IMR-90 (cell line): Measurements from ENCODE around the gene GPR183. TPM values are rescaled to one million over a fixed set of nuclear protein-coding genes. Genes with fewer than 3 reads are reported as not detected.

Experiments used
- ATAC-seq: fragments of 200-7000 bp; cut with Tn5 transposase; 2 replicates; pipeline ENCODE4 v1.9.1; 2020; ENCODE audit warnings: low read depth, mild to moderate bottlenecking, moderate library complexity
- BruUV-seq: library from RNA; stranded (reverse); fragments of 400-500 nt; replicated peaks from 2 replicates; lab custom pipeline; 2021; lab: Mats Ljungman, UMichigan
- CTCF ChIA-PET: fragments of 300-600 bp; formaldehyde crosslinking; extraction: SDS; loops from one replicate; lab custom pipeline; 2021; ENCODE audit warnings: antibody characterized with exemption; lab: Yijun Ruan, JAX
- POLR2A ChIA-PET: fragments of 300-600 bp; sonication (Branson Sonifier 250); formaldehyde crosslinking; loops from one replicate; lab custom pipeline; 2022; ENCODE audit warnings: antibody characterized with exemption; ENCODE audit not compliant: unreplicated experiment; lab: Charles Lee
- DNase-seq: peaks from one replicate; pipeline ENCODE4 v3.0.0; 2013
- H2AFZ ChIP-seq: replicated peaks from 2 replicates; pipeline ENCODE3; 2013; ENCODE audit warnings: low read length, mild to moderate bottlenecking; ENCODE audit not compliant: poor library complexity
- H2AK5ac ChIP-seq: 2 replicates; pipeline ENCODE4 v1.6.1; 2013; ENCODE audit warnings: low read depth, low read length, inconsistent platforms
- H2AK9ac ChIP-seq: replicated peaks from 2 replicates; pipeline ENCODE3; 2013; ENCODE audit warnings: mild to moderate bottlenecking, low read depth, low read length, moderate library complexity; ENCODE audit not compliant: poor library complexity
- H2BK120ac ChIP-seq: 2 replicates; pipeline ENCODE4 v1.6.1; 2013; ENCODE audit warnings: low read depth, low read length, inconsistent platforms
- H2BK15ac ChIP-seq: 3 replicates; pipeline ENCODE4 v1.6.1; 2013; ENCODE audit warnings: low read depth, low read length, inconsistent platforms
- H2BK20ac ChIP-seq: 2 replicates; pipeline ENCODE4 v1.6.1; 2013; ENCODE audit warnings: low read depth, mild to moderate bottlenecking, inconsistent platforms, low read length, moderate library complexity
- H2BK5ac ChIP-seq: 2 replicates; pipeline ENCODE4 v1.6.1; 2013; ENCODE audit warnings: mild to moderate bottlenecking, low read depth, low read length, inconsistent platforms; ENCODE audit not compliant: poor library complexity, severe bottlenecking
- H3K14ac ChIP-seq: replicated peaks from 2 replicates; pipeline ENCODE4 v1.6.1; 2013; ENCODE audit warnings: low read depth, low read length, inconsistent platforms
- H3K18ac ChIP-seq: 2 replicates; pipeline ENCODE4 v1.6.1; 2013; ENCODE audit warnings: low read depth, low read length, control low read depth
- H3K23ac ChIP-seq: 2 replicates; pipeline ENCODE4 v1.6.1; 2013; ENCODE audit warnings: low read depth, low read length, inconsistent platforms
- H3K27ac ChIP-seq: 2 replicates; pipeline ENCODE4 v1.5.1; 2013; ENCODE audit warnings: mild to moderate bottlenecking, control low read depth, low read length; ENCODE audit not compliant: insufficient read depth
- H3K27me3 ChIP-seq: 2 replicates; pipeline ENCODE4 v1.6.1; 2013; ENCODE audit warnings: low read length; ENCODE audit not compliant: control insufficient read depth, insufficient read depth
- H3K36me3 ChIP-seq: 2 replicates; pipeline ENCODE4 v1.6.1; 2013; ENCODE audit warnings: low read length, mixed read lengths; ENCODE audit not compliant: control insufficient read depth, insufficient read depth
- H3K4ac ChIP-seq: 2 replicates; pipeline ENCODE4 v1.6.1; 2013; ENCODE audit warnings: low read depth, low read length, inconsistent platforms
- H3K4me1 ChIP-seq: 2 replicates; pipeline ENCODE4 v1.6.1; 2013; ENCODE audit warnings: low read length, mixed read lengths; ENCODE audit not compliant: control insufficient read depth, insufficient read depth
- H3K4me2 ChIP-seq: 2 replicates; pipeline ENCODE4 v1.6.1; 2013; ENCODE audit warnings: low read depth, mild to moderate bottlenecking, control low read depth, low read length, moderate library complexity
- H3K4me3 ChIP-seq: 2 replicates; pipeline ENCODE4 v1.5.1; 2013; ENCODE audit warnings: low read depth, mild to moderate bottlenecking, control low read depth, low read length, moderate library complexity; ENCODE audit not compliant: insufficient read depth
- H3K56ac ChIP-seq: 2 replicates; pipeline ENCODE4 v1.6.1; 2013; ENCODE audit warnings: low read length, inconsistent platforms; ENCODE audit not compliant: insufficient read depth; ENCODE audit errors: extremely low read depth
- H3K79me1 ChIP-seq, 2 experiments: 2 replicates each; pipeline ENCODE4 v1.6.1; 2013; ENCODE audit warnings: low read length in 2 of 2, inconsistent platforms in 1 of 2, low read depth in 1 of 2
- H3K9ac ChIP-seq: 2 replicates; pipeline ENCODE4 v1.6.1; 2013; ENCODE audit warnings: low read depth, low read length, control low read depth
- H3K9me1 ChIP-seq: 2 replicates; pipeline ENCODE4 v1.6.1; 2013; ENCODE audit warnings: low read length, inconsistent platforms; ENCODE audit not compliant: insufficient read depth
- H3K9me3 ChIP-seq: 2 replicates; pipeline ENCODE4 v1.6.1; 2013; ENCODE audit warnings: low read length; ENCODE audit not compliant: control insufficient read depth, insufficient read depth
- H4K20me1 ChIP-seq: 2 replicates; pipeline ENCODE4 v1.6.1; 2013; ENCODE audit warnings: low read length, inconsistent platforms; ENCODE audit not compliant: insufficient read depth
- H4K5ac ChIP-seq: 2 replicates; pipeline ENCODE4 v1.6.1; 2013; ENCODE audit warnings: mild to moderate bottlenecking, low read depth, low read length, control low read depth
- H4K8ac ChIP-seq, 2 experiments: 2 replicates each; pipeline ENCODE4 v1.6.1; 2013; ENCODE audit warnings: low read depth in 2 of 2, low read length in 2 of 2, control low read depth in 1 of 2, inconsistent platforms in 1 of 2
- H4K91ac ChIP-seq: 2 replicates; pipeline ENCODE4 v1.6.1; 2013; ENCODE audit warnings: low read depth, low read length, inconsistent platforms; ENCODE audit not compliant: insufficient read depth
- BHLHE40 ChIP-seq: fragments of 150-350 bp; IDR thresholded peaks from 2 replicates; pipeline ENCODE4 v1.6.1; 2016; ENCODE audit warnings: mild to moderate bottlenecking, low read depth, low read length
- CEBPB ChIP-seq: IDR thresholded peaks from 2 replicates; pipeline ENCODE4 v1.6.1; 2012; ENCODE audit warnings: low read depth, low read length, improper control_type of control experiment
- CHD1 ChIP-seq: IDR thresholded peaks from 2 replicates; pipeline ENCODE4 v1.6.1; 2012; ENCODE audit warnings: low read depth, low read length, improper control_type of control experiment
- CTCF ChIP-seq: conservative IDR thresholded peaks from 2 replicates; pipeline ENCODE4 v1.5.1; 2012; ENCODE audit warnings: mild to moderate bottlenecking, low read depth, low read length, improper control_type of control experiment
- ELK1 ChIP-seq: fragments of 150-350 bp; IDR thresholded peaks from 2 replicates; pipeline ENCODE4 v1.6.1; 2016; ENCODE audit warnings: low read depth, mild to moderate bottlenecking, low read length, moderate library complexity, borderline replicate concordance
- FOS ChIP-seq: fragments of 150-350 bp; IDR thresholded peaks from 2 replicates; pipeline ENCODE4 v1.6.1; 2016; ENCODE audit warnings: low read depth, low read length
- MAFK ChIP-seq: IDR thresholded peaks from 2 replicates; pipeline ENCODE4 v1.6.1; 2012; ENCODE audit warnings: low read depth, low read length, improper control_type of control experiment
- MAZ ChIP-seq: IDR thresholded peaks from 2 replicates; pipeline ENCODE4 v1.6.1; 2012; ENCODE audit warnings: low read depth, mild to moderate bottlenecking, low read length, improper control_type of control experiment, moderate library complexity, borderline replicate concordance
- MXI1 ChIP-seq: IDR thresholded peaks from 2 replicates; pipeline ENCODE4 v1.6.1; 2012; ENCODE audit warnings: low read depth, mild to moderate bottlenecking, low read length, moderate library complexity, borderline replicate concordance
- NFE2L2 ChIP-seq: fragments of 150-350 bp; IDR thresholded peaks from 2 replicates; pipeline ENCODE4 v1.6.1; 2016; ENCODE audit warnings: low read depth, mild to moderate bottlenecking, low read length
- POLR2A ChIP-seq: IDR thresholded peaks from 2 replicates; pipeline ENCODE4 v1.6.1; 2012; ENCODE audit warnings: mild to moderate bottlenecking, low read depth, low read length
- RAD21 ChIP-seq: IDR thresholded peaks from 2 replicates; pipeline ENCODE4 v1.6.1; 2012; ENCODE audit warnings: low read length, improper control_type of control experiment
- RCOR1 ChIP-seq: IDR thresholded peaks from 2 replicates; pipeline ENCODE4 v1.6.1; 2012; ENCODE audit warnings: mild to moderate bottlenecking, low read length, improper control_type of control experiment; ENCODE audit not compliant: insufficient replicate concordance
- RFX5 ChIP-seq: IDR thresholded peaks from 2 replicates; pipeline ENCODE4 v1.8.0; 2012; ENCODE audit warnings: low read depth, mild to moderate bottlenecking, low read length, moderate library complexity
- SMC3 ChIP-seq: fragments of 150-350 bp; IDR thresholded peaks from 2 replicates; pipeline ENCODE4 v1.6.1; 2016; ENCODE audit warnings: low read depth, mild to moderate bottlenecking, antibody characterized with exemption, low read length, moderate library complexity
- USF2 ChIP-seq: fragments of 150-350 bp; IDR thresholded peaks from 2 replicates; pipeline ENCODE4 v1.6.1; 2017; ENCODE audit warnings: mild to moderate bottlenecking, antibody characterized with exemption, low read length, low read depth
- WGBS, 2 experiments: methylation state at CpG; one replicate each; pipeline versions ENCODE4 v1.1.5 to v1.1.7; 2013; ENCODE audit warnings: missing lambda C conversion rate in 2 of 2; ENCODE audit not compliant: insufficient read length in 1 of 2; ENCODE audit errors: extremely low coverage in 2 of 2; 5-methylcytosine and 5-hydroxymethylcytosine counted together
- dilution Hi-C: fragments of 300-500 bp; cut with HindIII; formaldehyde crosslinking; loops from one replicate; pipeline ENCODE4 v1.14.3; 2018; ENCODE audit warnings: low sequenced_read_pairs; ENCODE audit not compliant: unreplicated experiment
- in situ Hi-C: fragments of 300-500 bp; cut with MboI; formaldehyde crosslinking; loops from 3 replicates; pipeline ENCODE4 v1.14.3; 2019; ENCODE audit warnings: low sequenced_read_pairs, inconsistent platforms, mixed read lengths
- intact Hi-C: fragments of 100-400 bp; cut with micrococcal nuclease; formaldehyde crosslinking; loops from 2 replicates; pipeline ENCODE4 v1.10.0; 2022
- polyA plus RNA-seq, 3 experiments: library from polyadenylated mRNA; depleted of rRNA; stranded (reverse); fragments of >200 nt; gene quantifications; 2 replicates each; pipeline ENCODE4 v1.2.3, GENCODE V29; 2012; ENCODE audit warnings: low replicate concordance in 1 of 3
- total RNA-seq: library from RNA; depleted of rRNA; stranded (reverse); fragments of >200 nt; gene quantifications from 2 replicates; pipeline ENCODE4 v1.2.3, GENCODE V29; 2012

The GPR183 gene
- total and polyA plus RNA-seq, 2 of the 4 experiments (the other 2 are of a cell fraction) = 0.18 to 0.31 TPM

- Histone ChIP-seq H4K91ac (no peak overlapping the region), H3K9me3 (no peaks in the 10 kb centered on the region), H3K79me1 (peaks cover 3 to 9% of the 10 kb centered on the region in 2 experiments; a peak in 2 of 4 replicates), H3K18ac (no peak overlapping the region), H2AFZ (no peak overlapping the region), H3K36me3 (no peaks in the 10 kb centered on the region), H3K27ac (no peak overlapping the region), H4K20me1 (no peaks in the 10 kb centered on the region; the same call in 1 of the 2 replicates), H3K14ac (no peak overlapping the region), H3K4me2 (no peak overlapping the region), H3K56ac (no peak overlapping the region), H2BK120ac (no peak overlapping the region), H3K9ac (no peak overlapping the region), H2BK20ac (no peak overlapping the region), H4K8ac (no peak overlapping the region), H2AK5ac (no peak overlapping the region), H3K27me3 (no peaks in the 10 kb centered on the region), H3K4me3 (no peak overlapping the region), H2BK15ac (no peak overlapping the region), H3K4me1 (peaks cover 3% of the 10 kb centered on the region; the same call in 1 of the 2 replicates), H2BK5ac (no peak overlapping the region), H2AK9ac (no peak overlapping the region), H3K23ac (no peak overlapping the region), H3K9me1 (no peaks in the 10 kb centered on the region), H4K5ac (no peak overlapping the region), H3K4ac (no peak overlapping the region)
- DNase-seq (no peak), ATAC-seq (no peak)
- no CpG with 5 or more reads among the region's 5 CpGs for WGBS, 2 experiments
- POLR2A ChIA-PET = no interaction called here
- intact Hi-C loops (no loop called here), in situ Hi-C loops (no loop called here), dilution Hi-C loops (no loop called here)
- no peak for TF ChIP-seq BHLHE40
- TF ChIP-seq ELK1 = no peak
- no peak for TF ChIP-seq CHD1
- TF ChIP-seq CEBPB = no peak
- TF ChIP-seq MAFK = no peak
- TF ChIP-seq USF2 = no peak
- no peak for TF ChIP-seq FOS
- TF ChIP-seq CTCF = no peak
- TF ChIP-seq RFX5 = no peak
- no peak for TF ChIP-seq MAZ
- no peak for TF ChIP-seq POLR2A
- TF ChIP-seq NFE2L2 = no peak
- no peak for TF ChIP-seq SMC3
- no peak for TF ChIP-seq RCOR1
- no peak for TF ChIP-seq RAD21
- TF ChIP-seq MXI1 = no peak
- CTCF ChIA-PET = no interaction called here
- BruUV-seq = no TSS peak
These were observed 29.0 kb downstream of the GPR183 start for GRCh38 chr13:99278200-99278599.
